Neural progenitor cell (in vitro differentiated cells): ENCODE measurements around the gene GP1BA. TPM values are rescaled to one million over a fixed set of nuclear protein-coding genes. Genes with fewer than 3 reads are reported as not detected.

Experiments
- DNase-seq: peaks from one replicate; pipeline ENCODE4 v3.0.0-alpha.2; 2016; ENCODE audit warnings: low spot score
- H2AFZ ChIP-seq: fragments of 200-600 bp; sonication (generic); replicated peaks from 2 replicates; pipeline ENCODE4 v1.6.1; 2016; ENCODE audit warnings: antibody characterized with exemption
- H3F3A ChIP-seq: fragments of 200-600 bp; sonication (generic); 2 replicates; pipeline ENCODE4 v1.6.1; 2016; ENCODE audit warnings: antibody characterized with exemption, low read depth
- H3K27ac ChIP-seq: fragments of 200-600 bp; sonication (generic); 2 replicates; pipeline ENCODE4 v1.5.1; 2016; ENCODE audit warnings: mild to moderate bottlenecking
- H3K27me3 ChIP-seq: fragments of 200-600 bp; sonication (generic); 2 replicates; pipeline ENCODE4 v1.6.1; 2016; ENCODE audit warnings: mild to moderate bottlenecking, moderate library complexity
- H3K36me3 ChIP-seq: fragments of 200-600 bp; sonication (generic); 2 replicates; pipeline ENCODE4 v1.5.1; 2016
- H3K4me1 ChIP-seq: fragments of 200-600 bp; sonication (generic); 2 replicates; pipeline ENCODE4 v1.6.1; 2016; ENCODE audit warnings: mixed run types
- H3K4me2 ChIP-seq: fragments of 200-600 bp; sonication (generic); 2 replicates; pipeline ENCODE4 v1.6.1; 2016
- H3K4me3 ChIP-seq: fragments of 200-600 bp; sonication (generic); 2 replicates; pipeline ENCODE4 v1.5.1; 2016
- H3K79me2 ChIP-seq: fragments of 200-600 bp; sonication (generic); 2 replicates; pipeline ENCODE4 v1.6.1; 2016; ENCODE audit warnings: low read depth
- H3K9ac ChIP-seq: fragments of 200-600 bp; sonication (generic); 2 replicates; pipeline ENCODE4 v1.6.1; 2016
- H3K9me3 ChIP-seq: fragments of 200-600 bp; sonication (generic); 2 replicates; pipeline ENCODE4 v1.5.1; 2016; ENCODE audit warnings: low read depth
- H4K20me1 ChIP-seq: fragments of 200-600 bp; sonication (generic); 2 replicates; pipeline ENCODE4 v1.6.1; 2016; ENCODE audit warnings: low read depth
- H3K27ac Mint-ChIP-seq: 3 replicates; pipeline ENCODE4 v1.8.0; 2021; ENCODE audit warnings: mixed read lengths
- H3K27me3 Mint-ChIP-seq: 2 replicates; pipeline ENCODE4 v1.8.0; 2022; ENCODE audit warnings: low read depth, mild to moderate bottlenecking, inconsistent platforms, moderate library complexity, mixed read lengths; ENCODE audit not compliant: insufficient read depth
- H3K36me3 Mint-ChIP-seq: 3 replicates; pipeline ENCODE4 v1.8.0; 2021; ENCODE audit warnings: mixed read lengths
- H3K4me1 Mint-ChIP-seq: 3 replicates; pipeline ENCODE4 v1.8.0; 2021; ENCODE audit warnings: mixed read lengths
- H3K4me3 Mint-ChIP-seq: 3 replicates; pipeline ENCODE4 v1.8.0; 2021; ENCODE audit warnings: mild to moderate bottlenecking, moderate library complexity, mixed read lengths
- H3K9me3 Mint-ChIP-seq: 3 replicates; pipeline ENCODE4 v1.8.0; 2020; ENCODE audit warnings: mixed read lengths
- EZH2 ChIP-seq: fragments of 200-600 bp; sonication (generic); IDR thresholded peaks from 2 replicates; pipeline ENCODE4 v1.6.1; 2017; ENCODE audit warnings: antibody characterized with exemption, mild to moderate bottlenecking, moderate library complexity
- EZH2phosphoT487 ChIP-seq: fragments of 200-600 bp; sonication (generic); IDR thresholded peaks from 2 replicates; pipeline ENCODE4 v1.6.1; 2017; ENCODE audit warnings: antibody characterized with exemption
- total RNA-seq: library from RNA; depleted of rRNA; stranded (reverse); fragments of >200 nt; gene quantifications from 2 replicates; pipeline ENCODE4 v1.2.3, GENCODE V29; 2015; ENCODE audit warnings: low replicate concordance
- TF ChIP-seq, protein P1 (sequence below): fragments of 200-600 bp; sonication (generic); IDR thresholded peaks from 2 replicates; pipeline ENCODE4 v1.5.1; 2017; ENCODE audit warnings: antibody characterized with exemption, mild to moderate bottlenecking

The GP1BA gene
- total RNA-seq, 1 donor from 2014 or later = not detected

DNA sequence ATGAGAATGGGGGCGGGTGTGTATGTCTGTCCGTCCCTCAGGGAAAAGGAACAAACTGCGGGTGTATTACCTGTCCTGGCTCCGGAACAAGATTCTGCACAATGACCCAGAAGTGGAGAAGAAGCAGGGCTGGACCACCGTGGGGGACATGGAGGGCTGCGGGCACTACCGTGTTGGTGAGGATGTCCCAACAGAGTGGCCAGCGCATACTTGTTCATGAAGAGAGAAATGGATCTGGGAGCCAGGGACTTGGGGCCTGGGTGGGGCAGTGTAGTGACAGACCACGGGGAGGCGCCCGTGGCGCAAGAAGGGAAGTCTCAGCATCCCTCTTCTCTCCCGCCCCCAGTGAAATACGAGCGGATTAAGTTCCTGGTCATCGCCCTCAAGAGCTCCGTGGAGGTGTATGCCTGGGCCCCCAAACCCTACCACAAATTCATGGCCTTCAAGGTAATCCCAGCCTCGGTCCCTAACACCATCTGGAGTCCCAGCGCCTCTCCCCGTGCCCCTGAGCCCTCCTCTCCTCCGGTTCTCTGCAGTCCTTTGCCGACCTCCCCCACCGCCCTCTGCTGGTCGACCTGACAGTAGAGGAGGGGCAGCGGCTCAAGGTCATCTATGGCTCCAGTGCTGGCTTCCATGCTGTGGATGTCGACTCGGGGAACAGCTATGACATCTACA lies 36.3 kb upstream of the GP1BA start:
- no peaks in the 10 kb centered on the region for H3K9me3 Mint-ChIP-seq
- H3K79me2 ChIP-seq = no peaks in the 10 kb centered on the region
- DNase-seq = peak; percentile 36
- H3K27ac Mint-ChIP-seq = no peak overlapping the region
- peaks cover 2% of the 10 kb centered on the region for H3K4me1 Mint-ChIP-seq
- H3K36me3 ChIP-seq = no peaks in the 10 kb centered on the region
- TF ChIP-seq EZH2 = no peak
- TF ChIP-seq EZH2phosphoT487 = no peak
- TF ChIP-seq, protein P1, sequence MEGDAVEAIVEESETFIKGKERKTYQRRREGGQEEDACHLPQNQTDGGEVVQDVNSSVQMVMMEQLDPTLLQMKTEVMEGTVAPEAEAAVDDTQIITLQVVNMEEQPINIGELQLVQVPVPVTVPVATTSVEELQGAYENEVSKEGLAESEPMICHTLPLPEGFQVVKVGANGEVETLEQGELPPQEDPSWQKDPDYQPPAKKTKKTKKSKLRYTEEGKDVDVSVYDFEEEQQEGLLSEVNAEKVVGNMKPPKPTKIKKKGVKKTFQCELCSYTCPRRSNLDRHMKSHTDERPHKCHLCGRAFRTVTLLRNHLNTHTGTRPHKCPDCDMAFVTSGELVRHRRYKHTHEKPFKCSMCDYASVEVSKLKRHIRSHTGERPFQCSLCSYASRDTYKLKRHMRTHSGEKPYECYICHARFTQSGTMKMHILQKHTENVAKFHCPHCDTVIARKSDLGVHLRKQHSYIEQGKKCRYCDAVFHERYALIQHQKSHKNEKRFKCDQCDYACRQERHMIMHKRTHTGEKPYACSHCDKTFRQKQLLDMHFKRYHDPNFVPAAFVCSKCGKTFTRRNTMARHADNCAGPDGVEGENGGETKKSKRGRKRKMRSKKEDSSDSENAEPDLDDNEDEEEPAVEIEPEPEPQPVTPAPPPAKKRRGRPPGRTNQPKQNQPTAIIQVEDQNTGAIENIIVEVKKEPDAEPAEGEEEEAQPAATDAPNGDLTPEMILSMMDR = peak; percentile 19
- no peak overlapping the region for H3K4me3 Mint-ChIP-seq
- no peak overlapping the region for H3K4me2 ChIP-seq
- H3K27me3 ChIP-seq = peaks cover 20% of the 10 kb centered on the region
- H3K9ac ChIP-seq = no peak overlapping the region
- H3K27ac ChIP-seq = no peak overlapping the region
- no peak overlapping the region for H2AFZ ChIP-seq
- H3K4me3 ChIP-seq = no peak overlapping the region
- peaks cover 11% of the 10 kb centered on the region for H3K27me3 Mint-ChIP-seq
- no peaks in the 10 kb centered on the region for H3K9me3 ChIP-seq
- peaks cover 10% of the 10 kb centered on the region for H3F3A ChIP-seq
- no peaks in the 10 kb centered on the region for H3K4me1 ChIP-seq
- no peaks in the 10 kb centered on the region for H4K20me1 ChIP-seq
- H3K36me3 Mint-ChIP-seq = peaks cover 11% of the 10 kb centered on the region

DNA sequence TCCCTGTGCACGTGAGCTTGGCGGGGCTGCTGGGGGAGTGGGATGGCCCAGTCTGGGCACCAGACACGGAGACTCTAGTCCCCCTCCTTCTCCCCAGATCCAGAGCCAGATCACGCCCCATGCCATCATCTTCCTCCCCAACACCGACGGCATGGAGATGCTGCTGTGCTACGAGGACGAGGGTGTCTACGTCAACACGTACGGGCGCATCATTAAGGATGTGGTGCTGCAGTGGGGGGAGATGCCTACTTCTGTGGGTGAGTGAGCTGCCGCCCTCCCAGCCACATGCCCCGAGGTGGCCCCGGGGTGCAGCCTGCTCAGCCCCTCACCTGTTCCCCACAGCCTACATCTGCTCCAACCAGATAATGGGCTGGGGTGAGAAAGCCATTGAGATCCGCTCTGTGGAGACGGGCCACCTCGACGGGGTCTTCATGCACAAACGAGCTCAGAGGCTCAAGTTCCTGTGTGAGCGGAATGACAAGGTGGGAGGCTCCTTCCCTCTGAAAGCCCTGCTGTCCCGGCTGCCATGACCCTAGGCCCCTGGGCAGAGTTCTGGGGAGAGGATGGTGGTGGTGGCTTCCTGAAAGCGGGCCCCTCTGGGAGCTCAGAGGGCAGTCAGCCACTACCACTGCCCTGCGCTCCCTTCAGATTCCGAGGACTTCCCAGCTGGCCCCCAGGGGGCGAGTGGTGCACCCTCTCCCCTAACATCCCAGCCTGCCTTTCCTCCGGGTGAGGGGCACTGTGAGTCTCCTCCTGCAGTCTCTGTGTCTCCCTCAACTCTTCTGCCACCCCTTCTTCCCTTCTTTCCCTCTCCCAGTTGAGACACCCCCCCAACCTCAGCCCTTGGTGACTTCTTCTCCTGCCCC lies 35.5 kb upstream of the GP1BA start:
- Histone ChIP-seq H3K27ac (no peak overlapping the region), H3K4me2 (no peak overlapping the region), H3K36me3 (no peaks in the 10 kb centered on the region), H2AFZ (no peak overlapping the region), H3K79me2 (no peaks in the 10 kb centered on the region), H3K27me3 (peaks cover 21% of the 10 kb centered on the region), H3F3A (peaks cover 10% of the 10 kb centered on the region), H3K4me1 (no peaks in the 10 kb centered on the region), H3K9me3 (no peaks in the 10 kb centered on the region), H3K4me3 (no peak overlapping the region), H3K9ac (no peak overlapping the region), H4K20me1 (no peaks in the 10 kb centered on the region)
- no peak for DNase-seq
- H3K9me3 Mint-ChIP-seq = no peaks in the 10 kb centered on the region
- H3K36me3 Mint-ChIP-seq = peaks cover 11% of the 10 kb centered on the region
- peaks cover 2% of the 10 kb centered on the region for H3K4me1 Mint-ChIP-seq
- no peak overlapping the region for H3K4me3 Mint-ChIP-seq
- TF ChIP-seq EZH2phosphoT487 = no peak
- no peak for TF ChIP-seq EZH2
- TF ChIP-seq, protein P1 = no peak
- H3K27me3 Mint-ChIP-seq = peaks cover 11% of the 10 kb centered on the region
- no peak overlapping the region for H3K27ac Mint-ChIP-seq

DNA sequence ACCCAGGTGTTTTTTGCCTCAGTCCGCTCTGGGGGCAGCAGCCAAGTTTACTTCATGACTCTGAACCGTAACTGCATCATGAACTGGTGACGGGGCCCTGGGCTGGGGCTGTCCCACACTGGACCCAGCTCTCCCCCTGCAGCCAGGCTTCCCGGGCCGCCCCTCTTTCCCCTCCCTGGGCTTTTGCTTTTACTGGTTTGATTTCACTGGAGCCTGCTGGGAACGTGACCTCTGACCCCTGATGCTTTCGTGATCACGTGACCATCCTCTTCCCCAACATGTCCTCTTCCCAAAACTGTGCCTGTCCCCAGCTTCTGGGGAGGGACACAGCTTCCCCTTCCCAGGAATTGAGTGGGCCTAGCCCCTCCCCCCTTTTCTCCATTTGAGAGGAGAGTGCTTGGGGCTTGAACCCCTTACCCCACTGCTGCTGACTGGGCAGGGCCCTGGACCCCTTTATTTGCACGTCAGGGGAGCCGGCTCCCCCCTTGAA lies 34.8 kb upstream of the GP1BA start:
- Histone ChIP-seq H3K79me2 (no peaks in the 10 kb centered on the region), H4K20me1 (no peaks in the 10 kb centered on the region), H3K4me1 (no peaks in the 10 kb centered on the region), H3K36me3 (no peaks in the 10 kb centered on the region), H3K9me3 (no peaks in the 10 kb centered on the region), H3K4me3 (no peak overlapping the region), H2AFZ (no peak overlapping the region), H3K4me2 (no peak overlapping the region), H3K27me3 (peaks cover 21% of the 10 kb centered on the region), H3F3A (peaks cover 10% of the 10 kb centered on the region), H3K9ac (no peak overlapping the region), H3K27ac (no peak overlapping the region)
- H3K36me3 Mint-ChIP-seq = peaks cover 11% of the 10 kb centered on the region
- H3K4me3 Mint-ChIP-seq = peak overlapping the region; percentile 33
- no peak for DNase-seq
- no peak overlapping the region for H3K27ac Mint-ChIP-seq
- TF ChIP-seq, protein P1 = no peak
- TF ChIP-seq EZH2phosphoT487 (no peak), EZH2 (no peak)
- peaks cover 2% of the 10 kb centered on the region for H3K4me1 Mint-ChIP-seq
- H3K9me3 Mint-ChIP-seq = no peaks in the 10 kb centered on the region
- H3K27me3 Mint-ChIP-seq = peaks cover 11% of the 10 kb centered on the region
